ENCODE data around the gene NMU.
A peak's percentile ranks its signal among the peaks of the same experiment; 100 is the strongest.
"Not testable (repeated sequence)": the region's sequence is repeated elsewhere in the genome, so short reads cannot be mapped to it uniquely, and the experiment has no call there.

NMU gene

DNA sequence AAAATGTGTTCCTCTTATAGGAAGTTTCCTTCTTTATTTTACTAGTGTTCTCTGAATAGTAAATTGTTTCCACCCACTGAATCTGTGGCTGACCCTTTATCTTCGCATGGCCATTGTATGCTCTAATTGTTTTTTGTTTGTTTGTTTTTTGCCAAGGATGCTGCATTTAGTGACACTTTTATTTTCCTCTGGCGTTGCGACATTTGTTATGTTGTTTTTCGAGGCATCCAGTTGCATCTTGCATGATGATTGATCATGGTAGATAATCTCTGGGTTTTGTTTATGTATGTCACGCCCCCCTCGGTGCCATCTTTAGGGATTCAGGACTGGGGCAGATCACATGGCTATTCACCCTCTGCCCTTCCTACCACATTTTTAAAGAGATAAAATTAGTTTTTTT lies 2.2 kb downstream of the NMU start:
- DNase-seq: no peak
- intact Hi-C loops (cut with DNase I): no loop called here

DNA sequence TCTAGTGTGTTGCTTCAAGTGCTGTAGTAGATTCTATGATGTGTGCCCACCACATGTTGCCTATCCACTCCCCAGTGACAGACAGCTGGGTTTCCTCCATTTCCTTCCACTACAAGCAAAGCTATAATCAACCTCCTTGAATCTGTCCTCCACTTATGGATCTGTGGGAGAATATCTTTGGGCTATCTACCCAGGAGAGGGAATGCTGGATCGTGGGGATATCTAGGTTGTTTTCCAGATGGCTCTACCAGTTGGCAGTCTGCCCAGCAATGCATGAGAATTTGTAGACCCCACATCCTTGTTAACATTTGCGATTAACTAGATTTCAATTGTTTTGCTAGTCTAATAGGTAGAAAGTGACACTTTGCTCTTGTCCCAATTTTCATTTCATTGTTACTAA lies 10.3 kb downstream of the NMU start:
- no peak for DNase-seq
- intact Hi-C loops (cut with DNase I): no loop called here

DNA sequence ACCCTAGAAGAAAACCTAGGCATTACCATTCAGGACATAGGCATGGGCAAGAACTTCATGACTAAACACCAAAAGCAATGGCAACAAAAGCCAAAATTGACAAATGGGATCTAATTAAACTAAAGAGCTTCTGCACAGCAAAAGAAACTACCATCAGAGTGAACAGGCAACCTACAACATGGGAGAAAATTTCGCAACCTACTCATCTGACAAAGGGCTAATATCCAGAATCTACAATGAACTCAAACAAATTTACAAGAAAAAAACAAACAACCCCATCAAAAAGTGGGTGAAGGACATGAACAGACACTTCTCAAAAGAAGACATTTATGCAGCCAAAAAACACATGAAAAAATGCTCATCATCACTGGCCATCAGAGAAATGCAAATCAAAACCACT lies 12.0 kb downstream of the NMU start:
- intact Hi-C loops (cut with DNase I); DNase-seq: not testable (repeated sequence)

DNA sequence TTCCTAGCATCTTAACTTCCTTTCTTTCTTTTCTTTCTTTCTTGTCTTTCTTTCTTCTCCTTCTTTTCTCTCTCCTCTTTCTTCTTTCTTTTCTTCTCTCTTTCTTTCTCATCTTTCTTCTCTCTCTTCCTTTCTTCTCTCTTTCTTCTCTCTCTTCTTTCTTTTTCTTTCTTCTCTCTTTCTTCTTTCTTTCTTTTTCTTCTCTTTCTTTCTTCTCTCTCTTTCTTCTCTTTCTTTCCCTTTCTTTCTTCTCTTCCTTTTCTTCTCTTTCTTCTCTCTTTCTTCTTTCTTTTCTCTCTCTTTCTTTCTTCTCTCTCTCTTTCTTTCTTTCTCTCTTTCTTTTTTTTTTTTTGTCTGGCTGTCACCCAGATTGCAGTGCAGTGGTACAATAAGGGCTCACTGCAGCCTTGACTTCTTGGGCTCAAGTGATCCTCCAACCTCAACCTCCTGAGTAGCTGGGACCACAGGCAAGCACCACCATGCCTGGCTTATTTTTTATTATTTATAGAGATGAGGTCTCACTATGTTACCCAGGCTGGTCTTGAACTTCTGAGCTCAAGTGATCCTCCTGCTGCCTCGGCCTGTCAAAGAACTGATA lies 17.5 kb downstream of the NMU start:
- intact Hi-C loops (cut with DNase I): no loop called here

DNA sequence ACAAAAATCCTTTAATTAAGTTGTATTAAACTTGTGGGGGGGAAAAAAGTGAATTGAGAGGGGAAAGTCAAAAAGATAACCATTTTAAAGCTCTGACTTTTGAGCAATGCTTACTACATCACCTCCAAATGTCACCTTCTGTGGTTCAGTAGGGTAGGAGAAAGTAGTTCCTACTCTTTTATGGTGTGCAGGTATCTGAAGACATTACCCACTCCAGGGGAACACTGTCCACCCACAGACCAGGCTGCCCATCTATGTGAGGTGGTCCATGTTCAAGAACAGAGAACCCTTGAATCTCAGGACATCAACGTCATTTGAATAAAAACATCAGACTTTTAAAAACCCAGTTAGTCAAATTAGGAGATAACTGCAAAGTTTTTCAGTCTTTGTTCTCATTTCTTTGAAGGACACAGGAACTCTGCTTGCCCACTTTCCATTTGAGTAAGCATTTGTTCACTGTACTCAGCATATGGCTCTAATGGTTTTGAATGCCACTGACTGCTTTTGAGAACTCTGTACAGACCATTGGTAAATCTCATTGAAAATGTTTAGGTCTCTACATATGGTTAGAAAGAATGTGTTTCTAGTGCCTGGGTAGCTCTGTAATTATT lies 18.4 kb downstream of the NMU start:
- intact Hi-C loops (cut with DNase I): no loop called here

More for the DNA sequence above, 17.5 kb downstream of the NMU start:
- DNase-seq: no peak

DNA sequence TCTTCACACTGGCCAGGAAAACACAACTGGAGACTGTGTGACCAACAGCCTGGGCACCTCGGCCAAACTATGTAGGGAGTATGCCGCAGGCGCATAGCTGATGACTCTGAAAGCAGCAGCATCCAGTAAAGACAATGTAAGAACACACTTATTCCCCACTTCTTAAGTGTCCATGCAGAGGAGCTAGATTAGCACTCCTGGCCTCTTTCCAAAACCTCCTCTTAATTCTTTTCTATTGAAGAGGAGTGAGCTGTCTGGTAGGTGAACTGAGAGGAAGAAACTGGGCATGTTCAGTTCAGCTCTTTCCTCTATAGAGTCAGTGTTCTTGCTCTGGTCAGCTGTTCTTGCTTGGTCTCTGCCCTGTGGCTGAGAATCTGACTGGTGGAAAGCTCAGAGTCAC lies 21.1 kb downstream of the NMU start:
- DNase-seq: no peak
- intact Hi-C loops (cut with DNase I): no loop called here

More for the DNA sequence above, 18.4 kb downstream of the NMU start:
- DNase-seq: no peak

DNA sequence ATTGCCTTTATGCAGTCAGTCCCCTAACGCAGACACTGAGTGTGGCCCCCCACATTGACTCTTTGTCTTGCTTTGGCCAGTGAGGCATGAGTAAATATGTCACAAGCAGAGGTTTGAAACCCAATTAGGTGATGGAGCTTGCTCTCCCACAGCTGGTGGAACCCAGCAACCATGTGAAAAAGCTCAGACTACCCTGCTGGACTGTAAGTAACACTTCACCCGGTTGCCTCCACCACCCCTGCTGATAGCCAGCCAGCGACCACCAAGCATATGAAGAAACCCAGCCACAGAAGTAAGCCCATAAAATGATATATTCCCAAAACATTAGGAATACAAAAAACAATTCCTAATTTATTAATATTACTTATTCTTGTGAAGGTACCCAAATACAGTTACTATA lies 22.5 kb downstream of the NMU start:
- intact Hi-C loops (cut with DNase I): no loop called here
- no peak for DNase-seq

DNA sequence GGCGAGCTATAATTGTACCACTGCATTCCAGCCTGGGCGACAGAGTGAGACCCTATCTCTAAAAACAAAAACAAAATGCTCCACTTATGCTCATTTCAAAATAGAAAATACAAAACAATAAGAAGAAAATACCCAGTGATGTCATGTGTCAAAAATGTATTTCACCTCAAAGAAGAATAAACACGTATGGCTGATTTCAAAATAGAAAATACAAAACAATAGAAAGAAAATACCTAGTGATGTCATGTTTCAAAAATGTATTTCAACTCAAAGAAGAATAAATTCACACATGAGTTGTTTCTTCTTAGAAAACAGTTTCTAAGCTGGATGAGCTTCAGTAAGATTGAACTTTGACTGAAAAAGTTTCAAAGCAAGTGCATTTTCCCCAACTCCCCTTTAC lies 23.8 kb downstream of the NMU start:
- DNase-seq: no peak
- intact Hi-C loops (cut with DNase I): no loop called here

DNA sequence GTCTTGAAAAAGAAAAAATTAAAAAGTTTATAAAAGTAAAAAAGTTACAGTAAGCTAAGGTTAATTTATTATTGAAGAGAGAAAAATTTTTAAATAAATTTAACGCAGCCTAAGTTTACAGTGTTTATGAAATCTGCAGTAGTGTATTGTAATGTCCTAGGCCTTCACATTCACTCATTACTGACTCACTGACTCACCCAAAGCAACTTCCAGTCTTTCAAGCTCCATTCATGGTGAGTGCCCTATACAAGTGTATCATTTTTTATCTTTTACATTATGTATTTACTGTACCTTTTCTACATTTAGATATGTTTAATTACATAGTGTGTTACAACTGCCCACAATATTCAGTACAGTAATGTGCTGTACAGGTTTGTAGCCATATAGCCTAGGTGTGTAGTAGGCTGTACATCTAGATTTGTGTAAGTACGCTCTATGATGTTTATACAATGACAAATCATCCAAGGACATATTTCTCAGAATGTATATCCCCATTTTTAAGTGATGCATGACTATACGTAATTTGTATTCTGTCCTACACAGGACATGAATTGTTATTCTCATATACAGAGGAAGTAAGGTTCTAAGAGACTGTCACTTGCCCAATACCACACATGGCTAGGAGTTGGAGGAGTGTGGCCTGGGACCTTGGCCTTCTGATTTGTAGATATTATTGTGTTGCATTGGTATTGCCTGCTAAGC lies 24.6 kb downstream of the NMU start:
- intact Hi-C loops (cut with DNase I): no loop called here
- DNase-seq: no peak

DNA sequence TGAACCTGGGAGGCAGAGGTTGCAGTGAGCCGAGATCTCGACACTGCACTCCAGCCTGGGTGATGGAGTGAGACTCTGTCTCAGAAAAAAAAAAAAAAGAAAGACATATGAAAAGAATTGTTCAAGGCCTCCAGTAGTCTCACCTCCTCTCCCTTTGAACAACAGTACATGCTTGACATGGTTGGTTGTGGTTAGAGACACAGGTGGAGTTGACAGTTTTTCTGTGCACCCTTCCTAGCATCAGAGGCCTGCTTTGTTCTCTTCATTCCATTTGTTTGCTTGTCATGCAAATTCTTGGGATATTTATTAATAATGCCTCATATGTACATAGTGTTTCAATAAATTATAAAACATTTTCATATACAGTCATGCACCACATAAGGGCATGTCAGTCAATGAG lies 25.7 kb downstream of the NMU start:
- DNase-seq: no peak
- intact Hi-C loops (cut with DNase I): no loop called here

DNA sequence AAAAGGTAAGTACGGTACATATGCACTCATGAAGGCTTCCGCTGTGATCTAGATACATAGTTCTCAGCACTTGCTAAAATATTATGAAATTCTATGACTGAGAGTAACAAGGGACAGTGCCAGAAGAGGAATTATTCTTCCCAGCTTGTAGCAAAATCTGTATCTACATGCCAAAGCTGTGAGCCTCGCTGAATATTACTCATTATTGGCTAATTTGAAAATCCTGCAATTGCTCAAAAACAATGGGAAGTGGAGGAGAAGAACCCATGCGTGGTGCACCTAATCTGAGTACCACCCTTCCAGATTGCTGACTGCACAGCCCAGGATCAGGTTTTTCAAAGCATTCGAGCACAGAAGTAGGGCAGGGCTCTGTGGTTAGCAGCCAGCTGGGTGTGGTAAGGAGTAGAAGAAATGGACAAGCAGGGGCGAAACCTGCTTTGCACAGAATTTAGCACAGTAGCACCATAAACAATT lies 26.7 kb downstream of the NMU start:
- DNase-seq: no peak
- intact Hi-C loops (cut with DNase I): no loop called here

DNA sequence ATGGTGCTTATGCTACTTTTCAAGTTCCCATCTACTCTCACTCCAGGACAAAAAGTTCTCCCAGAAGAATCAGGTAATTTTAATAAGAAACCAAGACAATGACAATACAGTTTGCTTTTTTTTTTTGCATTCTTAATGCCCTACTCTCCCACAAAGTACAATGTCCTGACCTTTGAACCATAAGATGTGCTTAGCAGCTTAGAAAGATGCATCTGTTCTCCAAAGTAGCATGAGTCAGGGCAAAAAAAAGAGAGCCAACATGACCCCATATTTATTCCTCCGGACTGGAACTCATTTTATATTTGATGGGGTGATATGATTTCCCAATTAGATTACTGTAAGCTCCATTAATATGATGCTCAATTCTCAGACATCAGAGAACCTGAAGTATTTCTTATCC lies 27.5 kb downstream of the NMU start:
- no peak for DNase-seq

DNA sequence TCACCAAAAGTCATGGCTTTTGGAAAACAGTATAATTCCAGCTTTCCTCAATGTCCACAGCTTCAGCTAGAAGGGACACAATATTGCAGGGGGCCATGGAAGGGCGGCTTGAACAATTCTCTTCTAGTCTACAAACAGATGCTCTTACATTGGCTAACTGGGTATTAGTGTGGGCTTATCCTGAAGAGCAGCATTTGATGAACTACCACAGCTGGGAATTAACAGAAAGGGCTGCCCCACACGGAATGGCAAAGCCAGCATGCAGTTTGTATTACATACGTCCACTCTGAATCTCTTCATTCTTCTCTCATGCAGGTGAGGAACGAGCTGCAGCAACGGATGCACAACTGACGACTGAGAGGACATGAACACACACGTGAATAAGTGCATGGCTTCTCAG lies 31.1 kb downstream of the NMU start:
- intact Hi-C loops (cut with DNase I): no loop called here
- no peak for DNase-seq

More for the DNA sequence above, 27.5 kb downstream of the NMU start:
- intact Hi-C loops (cut with DNase I): no loop called here

DNA sequence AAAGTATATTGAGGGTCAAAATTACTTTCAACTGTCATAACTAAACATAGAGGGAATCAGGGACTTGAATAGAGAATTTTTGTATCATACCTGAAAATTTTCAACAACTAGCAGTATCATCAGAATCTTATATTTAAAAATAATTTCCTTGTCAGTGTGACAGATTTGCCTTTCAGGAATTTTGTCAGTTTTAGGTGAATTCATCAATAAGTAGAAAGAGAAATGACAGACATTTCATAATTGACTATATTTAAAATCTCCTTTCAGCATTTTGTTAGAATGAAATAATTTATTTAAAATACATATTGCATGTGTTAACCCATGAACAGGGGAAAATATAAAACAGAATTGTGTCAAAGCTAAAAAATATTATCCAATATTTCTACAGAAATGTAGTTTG lies 35.5 kb downstream of the NMU start:
- no peak for DNase-seq
- intact Hi-C loops (cut with DNase I): no loop called here

DNA sequence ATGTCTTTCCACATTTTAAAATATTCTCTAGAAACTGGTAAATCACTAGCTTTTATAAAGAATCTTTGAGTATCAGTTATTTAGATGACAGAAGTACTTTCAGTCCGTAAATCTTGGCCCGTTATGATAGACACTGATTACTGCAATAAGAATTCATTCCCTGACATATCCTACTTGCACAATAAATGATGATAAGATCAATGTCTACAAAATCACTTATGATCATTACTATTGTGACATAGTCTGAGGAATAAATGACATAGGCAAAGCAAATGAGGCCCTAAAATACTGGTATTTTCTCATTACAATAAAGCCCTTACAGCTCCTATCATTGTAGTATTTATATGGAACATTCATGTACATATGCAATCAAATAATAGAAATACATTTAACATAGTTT lies 37.5 kb downstream of the NMU start:
- DNase-seq: no peak
- intact Hi-C loops (cut with DNase I): no loop called here

DNA sequence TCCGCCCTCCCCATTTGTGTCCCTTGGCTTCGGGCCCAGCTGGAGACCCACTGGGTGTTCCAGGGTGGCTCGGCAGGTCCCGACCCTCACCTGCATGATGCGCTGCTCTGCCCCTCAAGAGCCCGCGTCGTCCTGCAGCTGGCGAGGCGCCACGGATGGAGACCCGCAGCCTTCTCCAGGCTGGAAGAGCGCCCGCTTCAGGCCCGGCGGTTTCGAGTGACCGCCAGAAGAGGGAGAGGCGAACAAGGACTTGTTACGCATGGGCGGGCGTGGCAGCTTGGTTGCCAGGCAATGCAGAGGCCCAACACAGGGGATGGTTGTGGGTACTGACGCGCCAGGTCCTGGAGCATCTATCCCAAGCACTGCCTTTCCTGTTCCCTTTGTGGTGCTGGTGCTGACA lies 44.1 kb downstream of the NMU start, which contains the start of gene PDCL2:
Gene PDCL2 (minus strand): TSS at position 232 of the 400 bp plus-strand sequence. CDS start 136 bp downstream, at position 96.
- peak in 1 of 10 donors; percentile 69 for DNase-seq
- intact Hi-C loops (cut with DNase I): no loop called here

DNA sequence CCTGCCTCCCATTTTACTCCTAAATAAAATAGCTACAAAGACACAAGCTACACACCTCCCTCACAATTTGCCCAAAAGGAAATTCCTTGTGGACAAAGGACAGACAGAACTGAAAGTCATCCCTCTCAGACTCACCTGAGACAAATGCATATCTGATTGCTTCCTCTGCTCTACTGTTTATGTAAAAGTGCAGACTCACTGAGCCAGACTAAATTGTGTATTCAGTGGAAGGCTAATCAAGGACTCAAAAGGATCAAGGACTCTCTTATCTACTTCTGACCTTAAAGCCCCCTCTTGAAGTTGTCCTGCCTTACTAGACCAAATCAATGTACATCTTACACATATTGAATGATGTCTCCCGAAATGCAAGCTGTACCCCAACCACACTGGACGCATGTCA lies 47.9 kb downstream of the NMU start:
- intact Hi-C loops (cut with DNase I): no loop called here
- DNase-seq: no peak

DNA sequence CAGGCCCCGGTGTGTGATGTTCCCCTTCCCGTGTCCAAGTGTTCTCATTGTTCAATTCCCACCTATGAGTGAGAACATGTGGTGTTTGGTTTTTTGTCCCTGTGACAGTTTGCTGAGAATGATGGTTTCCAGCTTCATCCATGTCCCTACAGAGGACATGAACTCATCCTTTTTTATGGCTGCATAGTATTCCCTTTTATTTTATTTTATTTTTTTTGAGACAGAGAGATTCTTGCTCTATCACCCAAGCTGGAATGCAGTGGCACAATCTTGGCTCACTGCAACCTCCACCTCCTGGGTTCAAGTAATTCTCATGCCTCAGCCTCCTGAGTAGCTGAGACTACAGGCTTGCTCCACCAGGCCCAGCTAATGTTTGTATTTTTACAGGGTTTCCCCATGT lies 53.3 kb downstream of the NMU start:
- intact Hi-C loops (cut with DNase I); DNase-seq: not testable (repeated sequence)

DNA sequence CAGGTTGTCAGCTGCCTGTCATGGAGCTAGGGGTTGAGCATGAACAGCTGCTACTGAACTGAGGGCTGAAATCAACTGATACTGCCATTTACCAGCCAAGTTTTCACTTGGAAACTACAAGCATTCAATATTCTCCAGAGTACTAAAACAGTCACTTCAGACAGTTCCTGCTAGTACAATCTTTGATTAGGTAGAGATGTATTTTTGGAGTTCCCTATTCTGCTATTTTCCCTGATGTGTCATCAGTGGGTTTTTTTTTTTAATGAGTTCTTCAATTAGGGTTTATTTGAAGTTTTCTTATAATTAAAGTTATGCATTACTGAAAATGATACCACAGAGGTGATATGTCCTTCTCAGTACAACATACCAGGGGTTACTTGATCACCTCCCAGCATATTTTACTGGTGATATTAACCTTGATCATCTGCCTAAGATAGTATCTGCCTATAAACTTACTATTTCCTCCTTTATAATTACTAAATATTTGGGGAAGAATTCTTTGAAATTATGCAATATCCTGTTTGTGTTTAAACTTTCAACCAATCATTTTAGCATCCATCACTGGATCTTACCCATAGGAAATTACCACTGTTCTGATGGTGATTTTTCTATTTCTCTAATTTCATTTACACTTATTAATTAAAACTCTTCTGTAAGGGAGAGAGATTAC lies 57.6 kb downstream of the NMU start:
- intact Hi-C loops (cut with DNase I): no loop called here
- DNase-seq: no peak

DNA sequence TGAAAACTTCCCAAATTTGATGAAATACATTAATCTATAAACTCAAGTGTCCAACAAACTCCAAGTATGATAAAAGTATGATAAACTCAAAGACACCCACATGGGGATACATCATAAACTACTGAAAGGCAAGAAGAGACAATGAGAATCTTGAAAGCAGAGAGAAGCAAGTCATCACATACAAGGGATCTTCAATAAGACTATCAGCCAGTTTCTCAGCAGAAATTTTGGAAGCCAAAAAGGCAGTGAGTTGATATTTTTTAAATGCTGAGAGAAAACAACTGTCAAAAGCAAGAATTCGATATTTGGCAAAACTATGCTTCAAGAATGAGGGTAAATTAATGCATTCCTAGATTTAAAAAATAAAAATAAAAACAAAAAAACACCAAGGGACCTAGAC lies 60.6 kb downstream of the NMU start:
- intact Hi-C loops (cut with DNase I): no loop called here
- DNase-seq: no peak

DNA sequence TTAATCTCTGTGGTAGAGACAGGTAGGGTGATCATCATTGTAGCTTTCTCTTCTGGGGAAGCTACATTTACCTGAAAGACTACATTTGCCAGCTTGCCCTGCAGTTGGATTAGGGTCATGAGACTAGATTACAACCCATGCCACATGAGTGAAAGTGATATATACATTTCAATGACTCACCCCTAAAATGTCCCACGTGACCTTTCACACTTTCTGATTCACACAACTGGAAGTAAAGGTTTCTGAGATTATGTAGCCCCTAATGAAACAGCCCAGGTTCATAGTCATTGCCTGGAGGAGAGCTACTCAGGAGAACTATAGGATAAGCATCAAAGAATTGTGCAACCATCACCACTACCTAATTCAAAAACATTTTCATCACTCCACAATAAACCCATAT lies 61.8 kb downstream of the NMU start:
- intact Hi-C loops (cut with DNase I): no loop called here
- no peak for DNase-seq

Data from posterior cingulate gyrus (tissue), 11 donors.